ENCODE results near the gene RAPGEF6.

The RAPGEF6 gene

DNA sequence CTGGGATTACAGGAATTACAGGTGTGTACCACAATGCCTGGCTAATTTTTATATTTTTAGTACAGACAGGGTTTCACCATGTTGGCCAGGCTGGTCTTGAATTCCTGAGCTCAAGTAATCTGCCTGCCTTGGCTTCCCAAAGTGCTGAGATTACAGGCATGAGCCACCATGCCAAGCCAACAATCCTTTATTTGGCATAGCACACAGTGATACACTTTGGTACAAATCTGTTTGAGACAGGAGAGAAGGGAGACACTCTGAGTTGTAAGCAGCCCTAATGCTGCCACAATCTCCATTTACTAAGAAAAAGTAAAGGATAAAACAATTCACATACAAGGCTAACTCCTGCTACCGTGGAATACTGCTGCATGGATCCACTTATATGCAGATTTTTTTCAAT, 177.8 kb downstream of the RAPGEF6 start:
- DNase-seq (ENCODE audit: low spot score), result no peak
- TF ChIP-seq, protein P1, sequence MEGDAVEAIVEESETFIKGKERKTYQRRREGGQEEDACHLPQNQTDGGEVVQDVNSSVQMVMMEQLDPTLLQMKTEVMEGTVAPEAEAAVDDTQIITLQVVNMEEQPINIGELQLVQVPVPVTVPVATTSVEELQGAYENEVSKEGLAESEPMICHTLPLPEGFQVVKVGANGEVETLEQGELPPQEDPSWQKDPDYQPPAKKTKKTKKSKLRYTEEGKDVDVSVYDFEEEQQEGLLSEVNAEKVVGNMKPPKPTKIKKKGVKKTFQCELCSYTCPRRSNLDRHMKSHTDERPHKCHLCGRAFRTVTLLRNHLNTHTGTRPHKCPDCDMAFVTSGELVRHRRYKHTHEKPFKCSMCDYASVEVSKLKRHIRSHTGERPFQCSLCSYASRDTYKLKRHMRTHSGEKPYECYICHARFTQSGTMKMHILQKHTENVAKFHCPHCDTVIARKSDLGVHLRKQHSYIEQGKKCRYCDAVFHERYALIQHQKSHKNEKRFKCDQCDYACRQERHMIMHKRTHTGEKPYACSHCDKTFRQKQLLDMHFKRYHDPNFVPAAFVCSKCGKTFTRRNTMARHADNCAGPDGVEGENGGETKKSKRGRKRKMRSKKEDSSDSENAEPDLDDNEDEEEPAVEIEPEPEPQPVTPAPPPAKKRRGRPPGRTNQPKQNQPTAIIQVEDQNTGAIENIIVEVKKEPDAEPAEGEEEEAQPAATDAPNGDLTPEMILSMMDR (IDR thresholded peaks at IDR 0.05; ENCODE audit: borderline replicate concordance, control extremely low read depth, extremely low read depth, insufficient read depth, missing control alignments), result no peak
- in situ Hi-C loops (cut with MboI; ENCODE audit: low sequenced_read_pairs, unreplicated experiment), result no loop called here

DNA sequence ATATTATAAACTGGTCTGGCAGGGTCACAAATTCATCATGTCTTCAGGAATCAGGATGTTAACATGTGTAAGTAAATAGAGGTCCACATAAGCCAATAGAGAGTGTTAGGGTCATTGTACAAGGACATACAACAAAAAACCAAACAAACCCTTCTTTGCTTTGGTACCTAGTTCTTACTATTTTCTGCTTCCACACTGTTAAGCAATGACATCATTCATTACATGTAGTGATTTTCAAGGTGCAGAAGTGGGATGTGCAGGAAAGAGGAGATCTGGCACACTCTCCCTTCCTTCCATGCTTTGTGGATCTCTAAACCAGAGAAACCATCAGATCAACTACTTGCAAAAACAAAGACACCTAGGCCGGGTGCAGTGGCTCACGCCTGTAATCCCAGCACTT, 184.1 kb downstream of the RAPGEF6 start:
- no peak for DNase-seq (ENCODE audit: low spot score)
- in situ Hi-C loops (cut with MboI; ENCODE audit: low sequenced_read_pairs, unreplicated experiment), result no loop called here
- TF ChIP-seq, protein P1 (IDR thresholded peaks at IDR 0.05; ENCODE audit: borderline replicate concordance, control extremely low read depth, extremely low read depth, insufficient read depth, missing control alignments), result no peak

DNA sequence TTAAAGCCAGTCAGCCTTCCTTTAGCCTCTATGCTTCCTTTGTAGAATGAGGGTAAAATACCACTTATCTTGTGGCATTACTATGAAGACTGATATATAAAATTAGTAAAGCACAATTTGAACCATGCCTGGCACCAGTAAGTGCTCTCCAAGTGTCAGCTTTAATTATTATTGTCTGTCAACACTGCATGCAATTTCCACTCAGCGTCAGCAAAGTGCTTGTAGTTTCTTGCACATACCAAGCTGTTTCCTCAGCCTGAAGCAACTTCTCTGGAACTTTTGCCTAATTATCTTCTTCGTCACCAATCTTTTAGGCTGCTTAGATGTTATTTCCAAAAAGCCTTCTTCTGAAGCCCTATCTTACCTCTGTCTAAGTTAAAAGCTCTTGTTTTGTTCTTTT, 193.8 kb downstream of the RAPGEF6 start:
- in situ Hi-C loops (cut with MboI; ENCODE audit: low sequenced_read_pairs, unreplicated experiment), result loop anchor here (25.0 kb wide), 1 partner anchor 571 kb away; the partner anchor contains the start of gene ACSL6
- DNase-seq (ENCODE audit: low spot score), result no peak

DNA sequence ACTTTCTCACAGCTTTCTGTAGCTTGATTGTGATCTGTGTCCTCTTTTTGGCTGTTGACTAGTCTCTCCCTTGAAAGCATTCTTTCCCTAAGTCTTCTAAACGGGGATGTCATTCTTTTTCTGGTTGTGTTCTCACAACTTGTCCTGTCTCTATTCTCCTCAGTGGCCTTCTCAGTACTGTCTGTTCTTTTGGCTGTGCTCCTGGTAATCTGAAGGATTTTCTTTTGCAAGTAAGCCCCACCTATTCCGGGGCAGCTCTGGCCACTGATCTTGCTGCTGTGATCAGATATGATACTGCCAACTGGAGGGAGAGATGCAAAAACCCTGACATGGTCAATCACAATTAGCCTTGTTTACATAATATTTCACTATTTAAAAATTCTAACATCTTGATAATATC, 198.9 kb downstream of the RAPGEF6 start:
- DNase-seq (ENCODE audit: low spot score), result no peak
- in situ Hi-C loops (cut with MboI; ENCODE audit: low sequenced_read_pairs, unreplicated experiment), result loop anchor here (25.0 kb wide), 1 partner anchor 576 kb away; the partner anchor contains the start of gene ACSL6
- TF ChIP-seq, protein P1 (IDR thresholded peaks at IDR 0.05; ENCODE audit: borderline replicate concordance, control extremely low read depth, extremely low read depth, insufficient read depth, missing control alignments), result no peak

More for the DNA sequence above, 193.8 kb downstream of the RAPGEF6 start:
- TF ChIP-seq, protein P1 (IDR thresholded peaks at IDR 0.05; ENCODE audit: borderline replicate concordance, control extremely low read depth, extremely low read depth, insufficient read depth, missing control alignments), result no peak

DNA sequence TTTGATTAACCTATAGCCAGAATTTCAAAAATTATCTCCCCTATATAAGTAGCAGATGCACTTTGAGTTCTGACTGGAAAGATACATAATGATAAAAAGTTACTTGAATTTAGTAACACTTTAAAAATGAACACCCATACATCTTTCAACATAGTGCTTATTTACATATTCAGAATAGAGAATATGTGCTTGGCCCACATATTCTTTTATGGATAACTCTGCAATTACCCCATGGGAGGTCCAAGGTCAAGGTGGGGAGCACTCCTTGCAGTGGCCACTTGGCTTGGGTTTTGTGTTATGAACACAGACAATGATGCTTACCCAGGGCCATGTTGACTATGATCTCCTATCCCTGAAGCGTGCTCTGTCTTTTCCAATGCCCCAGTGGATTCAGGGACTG, 201.9 kb downstream of the RAPGEF6 start:
- no peak for DNase-seq (ENCODE audit: low spot score)
- in situ Hi-C loops (cut with MboI; ENCODE audit: low sequenced_read_pairs, unreplicated experiment), result loop anchor here (25.0 kb wide), 1 partner anchor 579 kb away; the partner anchor contains the start of gene ACSL6
- TF ChIP-seq, protein P1 (IDR thresholded peaks at IDR 0.05; ENCODE audit: borderline replicate concordance, control extremely low read depth, extremely low read depth, insufficient read depth, missing control alignments), result no peak

DNA sequence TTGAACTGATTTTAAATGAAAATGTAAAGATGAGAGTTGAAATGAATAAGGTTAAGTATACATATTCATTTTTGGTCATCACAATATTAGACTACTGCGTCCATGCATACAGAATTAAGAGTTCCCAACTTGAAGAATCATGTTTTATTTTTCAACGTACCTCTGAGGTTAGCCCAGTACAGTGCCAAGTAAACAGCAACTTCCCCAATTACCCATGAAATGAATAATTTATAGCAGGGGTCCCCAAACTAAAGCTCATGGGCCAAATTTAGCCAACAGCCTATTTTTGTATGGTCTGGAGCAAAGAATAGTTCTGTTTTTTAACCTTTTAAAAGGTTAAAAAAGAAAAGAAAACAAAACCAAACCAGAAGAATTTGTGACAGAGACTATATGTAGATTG, 203.2 kb downstream of the RAPGEF6 start:
- TF ChIP-seq, protein P1 (IDR thresholded peaks at IDR 0.05; ENCODE audit: borderline replicate concordance, control extremely low read depth, extremely low read depth, insufficient read depth, missing control alignments), result no peak
- no peak for DNase-seq (ENCODE audit: low spot score)
- in situ Hi-C loops (cut with MboI; ENCODE audit: low sequenced_read_pairs, unreplicated experiment), result loop anchor here (25.0 kb wide), 1 partner anchor 581 kb away; the partner anchor contains the start of gene ACSL6
